Fibroblast of the aortic adventitia (primary cell): ENCODE measurements around the gene IL10. TPM values are rescaled to one million over a fixed set of nuclear protein-coding genes. Genes with fewer than 3 reads are reported as not detected.

Experiments
- DNase-seq: peaks from one replicate; pipeline ENCODE4 v3.0.0-alpha.2; 2010; ENCODE audit warnings: low read depth
- H3K4me3 ChIP-seq: 2 replicates; pipeline ENCODE4 v1.5.1; 2011; ENCODE audit warnings: low read depth, mild to moderate bottlenecking, control low read depth, low read length, moderate library complexity
- total RNA-seq: library from RNA; depleted of rRNA; stranded (reverse); fragments of >200 nt; gene quantifications from 2 replicates; pipeline ENCODE4 v1.2.3, GENCODE V29; 2012; ENCODE audit warnings: low replicate concordance
- TF ChIP-seq, protein P1 (sequence below): IDR thresholded peaks from 2 replicates; pipeline ENCODE4 v1.5.1; 2011; ENCODE audit warnings: mild to moderate bottlenecking, low read length, control low read depth, inconsistent platforms; ENCODE audit not compliant: insufficient read depth

IL10 gene
- total RNA-seq, 1 donor = not detected

DNA sequence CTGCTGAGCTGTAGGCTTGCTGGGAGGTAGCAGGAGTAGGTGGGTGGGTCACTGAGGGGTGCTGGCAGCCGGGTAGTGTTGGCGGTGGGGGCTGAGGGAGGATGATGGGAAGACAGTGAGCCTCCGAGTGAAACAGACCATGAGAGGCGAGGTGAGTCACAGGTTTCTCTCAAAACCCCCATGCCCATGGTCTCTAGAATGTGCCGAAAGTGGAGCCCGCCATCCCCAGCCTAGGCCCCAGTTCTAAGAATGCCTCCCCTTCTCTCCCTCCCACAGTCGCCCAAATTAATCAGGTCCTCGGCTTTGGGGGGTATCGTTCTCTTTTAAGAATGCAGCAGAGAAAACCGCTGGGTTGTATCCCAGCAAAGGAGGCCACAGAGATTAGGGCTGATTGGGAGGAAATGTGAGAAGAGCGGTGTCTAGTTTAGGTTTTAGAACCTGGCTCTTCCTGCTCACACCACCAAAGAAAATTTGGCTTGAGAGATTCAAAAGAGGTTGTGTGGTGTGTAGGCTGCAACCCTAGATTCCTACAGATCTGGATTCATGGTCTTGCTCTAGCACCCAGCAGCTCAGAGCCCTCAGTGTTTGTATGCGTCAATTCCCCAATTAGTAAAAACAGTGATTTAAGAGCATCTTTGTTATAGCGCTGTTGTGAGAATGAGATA lies 29.4 kb downstream of the IL10 start:
- no peak for DNase-seq
- H3K4me3 ChIP-seq = no peak overlapping the region
- TF ChIP-seq, protein P1, sequence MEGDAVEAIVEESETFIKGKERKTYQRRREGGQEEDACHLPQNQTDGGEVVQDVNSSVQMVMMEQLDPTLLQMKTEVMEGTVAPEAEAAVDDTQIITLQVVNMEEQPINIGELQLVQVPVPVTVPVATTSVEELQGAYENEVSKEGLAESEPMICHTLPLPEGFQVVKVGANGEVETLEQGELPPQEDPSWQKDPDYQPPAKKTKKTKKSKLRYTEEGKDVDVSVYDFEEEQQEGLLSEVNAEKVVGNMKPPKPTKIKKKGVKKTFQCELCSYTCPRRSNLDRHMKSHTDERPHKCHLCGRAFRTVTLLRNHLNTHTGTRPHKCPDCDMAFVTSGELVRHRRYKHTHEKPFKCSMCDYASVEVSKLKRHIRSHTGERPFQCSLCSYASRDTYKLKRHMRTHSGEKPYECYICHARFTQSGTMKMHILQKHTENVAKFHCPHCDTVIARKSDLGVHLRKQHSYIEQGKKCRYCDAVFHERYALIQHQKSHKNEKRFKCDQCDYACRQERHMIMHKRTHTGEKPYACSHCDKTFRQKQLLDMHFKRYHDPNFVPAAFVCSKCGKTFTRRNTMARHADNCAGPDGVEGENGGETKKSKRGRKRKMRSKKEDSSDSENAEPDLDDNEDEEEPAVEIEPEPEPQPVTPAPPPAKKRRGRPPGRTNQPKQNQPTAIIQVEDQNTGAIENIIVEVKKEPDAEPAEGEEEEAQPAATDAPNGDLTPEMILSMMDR = no peak

GRCh38 chr1:206741142-206741701 lies 31.1 kb downstream of the IL10 start:
- TF ChIP-seq, protein P1 = no peak
- DNase-seq = no peak
- no peak overlapping the region for H3K4me3 ChIP-seq

DNA sequence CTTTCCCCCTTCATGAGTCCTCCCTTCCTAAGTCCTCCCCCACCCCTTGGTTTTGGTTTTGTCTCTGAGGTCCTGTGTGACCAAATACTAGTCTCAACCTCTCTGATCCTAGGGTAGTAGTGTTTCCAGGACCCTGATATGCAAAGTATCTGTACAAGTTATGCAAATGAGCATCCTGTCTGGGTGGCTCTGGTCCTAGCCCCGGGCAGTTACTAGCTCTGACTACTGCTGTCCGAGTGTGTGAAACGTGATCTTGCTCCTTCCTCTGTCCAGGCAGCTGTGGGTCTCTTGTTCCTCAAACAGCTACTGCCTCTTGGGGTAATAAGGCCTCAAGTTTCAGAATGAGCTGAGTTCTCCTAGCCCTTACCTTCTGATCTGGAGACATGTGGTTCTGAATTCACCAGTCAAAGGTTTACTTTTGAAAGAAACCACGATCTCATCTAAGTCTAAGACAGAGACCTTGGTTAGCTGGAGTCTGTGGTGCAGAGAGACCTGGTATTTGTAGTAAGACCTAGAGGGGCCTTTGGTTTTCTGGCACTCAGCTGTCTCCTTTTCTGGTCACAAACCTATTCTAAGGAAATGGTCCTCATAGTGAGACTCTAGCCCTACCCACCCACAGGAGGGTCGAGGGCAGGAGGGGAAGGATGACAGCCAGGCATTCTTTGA lies 32.8 kb downstream of the IL10 start:
- DNase-seq = no peak
- TF ChIP-seq, protein P1 = no peak
- H3K4me3 ChIP-seq = no peak overlapping the region

GRCh38 chr1:206738370-206739366 lies 33.6 kb downstream of the IL10 start:
- H3K4me3 ChIP-seq = no peak overlapping the region
- TF ChIP-seq, protein P1 = peak; percentile 48
- DNase-seq = peak; percentile 45

DNA sequence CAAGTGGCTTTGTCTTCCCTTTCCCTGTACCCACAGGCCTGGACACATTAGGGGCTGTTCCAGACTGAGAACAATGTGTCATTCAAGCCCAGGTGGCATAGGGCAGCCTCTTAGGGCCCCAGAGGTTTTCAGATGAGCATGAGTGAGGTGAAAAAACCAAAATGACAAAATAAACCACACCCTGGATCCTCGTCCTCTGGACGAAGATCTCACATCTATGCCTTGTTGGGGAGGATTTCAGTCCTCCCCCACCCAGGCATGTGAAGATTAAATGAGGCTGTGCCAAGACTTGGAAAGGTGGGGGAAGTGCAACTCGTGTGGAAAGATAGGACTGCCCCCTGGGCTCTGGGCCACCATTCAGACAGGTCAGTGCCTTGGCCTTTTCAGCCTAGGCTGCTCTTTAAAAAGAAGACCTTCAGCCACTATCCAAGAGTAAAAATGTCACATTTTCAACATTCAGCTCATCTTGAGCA lies 34.5 kb downstream of the IL10 start:
- DNase-seq = no peak
- TF ChIP-seq, protein P1 = no peak
- H3K4me3 ChIP-seq = no peak overlapping the region

GRCh38 chr1:206736878-206737728 lies 35.2 kb downstream of the IL10 start:
- H3K4me3 ChIP-seq = no peak overlapping the region
- TF ChIP-seq, protein P1 = no peak
- no peak for DNase-seq
